Caco-2 (cell line): ENCODE results near the gene STAT3. TPM values are rescaled to one million over a fixed set of nuclear protein-coding genes. Genes with fewer than 3 reads are reported as not detected.

Experiments used
- BruUV-seq: library from RNA; stranded (reverse); fragments of 400-500 nt; replicated peaks from 2 replicates; lab custom pipeline; 2021; lab: Mats Ljungman, UMichigan
- CTCF ChIA-PET: fragments of 300-600 bp; sonication (Branson Sonifier 250); formaldehyde crosslinking; loops from one replicate; lab custom pipeline; 2022; ENCODE audit warnings: antibody characterized with exemption; lab: Charles Lee
- POLR2A ChIA-PET: fragments of 300-600 bp; sonication (Branson Sonifier 250); formaldehyde crosslinking; loops from one replicate; lab custom pipeline; 2022; ENCODE audit warnings: antibody characterized with exemption; lab: Charles Lee
- DNase-seq, 2 experiments: peaks; one replicate each; pipeline versions ENCODE4 v3.0.0 to v3.0.0-alpha.2; 2020 to 2022
- H3K27me3 ChIP-seq: replicated peaks from 2 replicates; pipeline ENCODE4 v1.6.0; 2011; ENCODE audit warnings: low read length; ENCODE audit not compliant: control insufficient read depth, insufficient read depth
- H3K36me3 ChIP-seq: 2 replicates; pipeline ENCODE4 v1.5.1; 2011; ENCODE audit warnings: low read length; ENCODE audit not compliant: control insufficient read depth, insufficient read depth
- H3K4me1 ChIP-seq: fragments of 250-450 bp; sonication (Bioruptor Pico); 2 replicates; pipeline ENCODE4 v1.5.1; 2020; ENCODE audit warnings: mild to moderate bottlenecking
- H3K4me3 ChIP-seq: 2 replicates; pipeline ENCODE4 v1.5.1; 2011; ENCODE audit warnings: low read depth, mild to moderate bottlenecking, control low read depth, low read length
- H3K9me3 ChIP-seq: fragments of 250-450 bp; sonication (Bioruptor Pico); 2 replicates; pipeline ENCODE4 v1.5.1; 2020; ENCODE audit warnings: mild to moderate bottlenecking, moderate library complexity
- H3K27ac Mint-ChIP-seq: one replicate; pipeline ENCODE4 v1.8.0; 2022; ENCODE audit warnings: mixed read lengths; ENCODE audit not compliant: unreplicated experiment
- H3K27me3 Mint-ChIP-seq: one replicate; pipeline ENCODE4 v1.8.0; 2022; ENCODE audit warnings: mixed read lengths; ENCODE audit not compliant: insufficient read depth, unreplicated experiment
- H3K36me3 Mint-ChIP-seq: one replicate; pipeline ENCODE4 v1.8.0; 2022; ENCODE audit warnings: mild to moderate bottlenecking, mixed read lengths; ENCODE audit not compliant: insufficient read depth, unreplicated experiment
- H3K4me1 Mint-ChIP-seq: one replicate; pipeline ENCODE4 v1.8.0; 2022; ENCODE audit warnings: low read depth, mixed read lengths; ENCODE audit not compliant: unreplicated experiment
- H3K4me3 Mint-ChIP-seq: one replicate; pipeline ENCODE4 v1.8.0; 2022; ENCODE audit warnings: mild to moderate bottlenecking, moderate library complexity, mixed read lengths; ENCODE audit not compliant: unreplicated experiment
- H3K9me3 Mint-ChIP-seq: one replicate; pipeline ENCODE4 v1.8.0; 2022; ENCODE audit warnings: mixed read lengths; ENCODE audit not compliant: unreplicated experiment
- intact Hi-C: fragments of 100-400 bp; cut with micrococcal nuclease; formaldehyde crosslinking; loops from one replicate; pipeline ENCODE4 v1.10.0; 2022; ENCODE audit not compliant: unreplicated experiment
- total RNA-seq: library from RNA; stranded (reverse); gene quantifications from 2 replicates; pipeline ENCODE4 v1.2.3, GENCODE V29; 2022
- TF ChIP-seq, protein P1 (sequence below), 2 experiments: fragments of 200-600 bp in 1 of 2; IDR thresholded peaks; 1 replicate in 1 of 2; 2 replicates in 1 of 2; pipeline versions ENCODE4 v1.5.1 to v1.8.0; 2011 to 2022; ENCODE audit warnings: antibody characterized with exemption in 1 of 2, control low read depth in 1 of 2, inconsistent platforms in 1 of 2, low read depth in 1 of 2, low read length in 1 of 2, mild to moderate bottlenecking in 1 of 2, moderate library complexity in 1 of 2; ENCODE audit not compliant: insufficient read depth in 1 of 2, severe bottlenecking in 1 of 2, unreplicated experiment in 1 of 2

STAT3 gene
- total RNA-seq, 1 experiment from 2014 or later: 73.7 TPM

- Histone ChIP-seq H3K27me3 (no peaks in the 10 kb centered on the region), H3K4me3 (no peak overlapping the region), H3K4me1 (peaks cover 29% of the 10 kb centered on the region), H3K36me3 (no peaks in the 10 kb centered on the region), H3K9me3 (no peaks in the 10 kb centered on the region)
- TF ChIP-seq, protein P1, sequence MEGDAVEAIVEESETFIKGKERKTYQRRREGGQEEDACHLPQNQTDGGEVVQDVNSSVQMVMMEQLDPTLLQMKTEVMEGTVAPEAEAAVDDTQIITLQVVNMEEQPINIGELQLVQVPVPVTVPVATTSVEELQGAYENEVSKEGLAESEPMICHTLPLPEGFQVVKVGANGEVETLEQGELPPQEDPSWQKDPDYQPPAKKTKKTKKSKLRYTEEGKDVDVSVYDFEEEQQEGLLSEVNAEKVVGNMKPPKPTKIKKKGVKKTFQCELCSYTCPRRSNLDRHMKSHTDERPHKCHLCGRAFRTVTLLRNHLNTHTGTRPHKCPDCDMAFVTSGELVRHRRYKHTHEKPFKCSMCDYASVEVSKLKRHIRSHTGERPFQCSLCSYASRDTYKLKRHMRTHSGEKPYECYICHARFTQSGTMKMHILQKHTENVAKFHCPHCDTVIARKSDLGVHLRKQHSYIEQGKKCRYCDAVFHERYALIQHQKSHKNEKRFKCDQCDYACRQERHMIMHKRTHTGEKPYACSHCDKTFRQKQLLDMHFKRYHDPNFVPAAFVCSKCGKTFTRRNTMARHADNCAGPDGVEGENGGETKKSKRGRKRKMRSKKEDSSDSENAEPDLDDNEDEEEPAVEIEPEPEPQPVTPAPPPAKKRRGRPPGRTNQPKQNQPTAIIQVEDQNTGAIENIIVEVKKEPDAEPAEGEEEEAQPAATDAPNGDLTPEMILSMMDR (IDR thresholded peaks at IDR 0.05; ENCODE audit: insufficient read depth in 1 of 2, low read depth in 1 of 2, low read length in 1 of 2, severe bottlenecking in 1 of 2, unreplicated experiment in 1 of 2): no peak
- POLR2A ChIA-PET: no interaction called here
- Mint-ChIP-seq H3K27ac (no peak overlapping the region), H3K27me3 (no peaks in the 10 kb centered on the region), H3K9me3 (no peaks in the 10 kb centered on the region), H3K36me3 (peaks cover 4% of the 10 kb centered on the region), H3K4me3 (no peak overlapping the region), H3K4me1 (peaks cover 34% of the 10 kb centered on the region)
- intact Hi-C loops: loop anchor here (5.0 kb wide), 1 partner anchor 37 kb away; no protein-coding TSS in a partner anchor
- no TSS peak for BruUV-seq
- no peak for DNase-seq
- CTCF ChIA-PET: interaction anchor here (0.7 to 2.8 kb wide), 2 partner anchors 64 to 88 kb away, joined by 3 to 11 read pairs; no protein-coding TSS in a partner anchor
Observed at GRCh38 chr17:42429726-42430447, 41.6 kb upstream of the STAT3 start.

- DNase-seq: peak; percentile 75 to 82
- no peak overlapping the region for H3K4me3 Mint-ChIP-seq
- no peaks in the 10 kb centered on the region for H3K9me3 Mint-ChIP-seq
- H3K27ac Mint-ChIP-seq: peak overlapping the region; percentile 72
- Histone ChIP-seq H3K27me3 (no peaks in the 10 kb centered on the region), H3K4me3 (no peak overlapping the region), H3K36me3 (no peaks in the 10 kb centered on the region), H3K4me1 (peaks cover 38% of the 10 kb centered on the region), H3K9me3 (no peaks in the 10 kb centered on the region)
- H3K27me3 Mint-ChIP-seq: no peaks in the 10 kb centered on the region
- POLR2A ChIA-PET: no interaction called here
- TF ChIP-seq, protein P1 (IDR thresholded peaks at IDR 0.05; ENCODE audit: insufficient read depth in 1 of 2, low read depth in 1 of 2, low read length in 1 of 2, severe bottlenecking in 1 of 2, unreplicated experiment in 1 of 2): peak; percentile 78
- BruUV-seq: no TSS peak
- intact Hi-C loops: loop anchor here (1.0 kb wide), 1 partner anchor 89 kb away; no protein-coding TSS in a partner anchor
- peaks cover 4% of the 10 kb centered on the region for H3K36me3 Mint-ChIP-seq
- CTCF ChIA-PET: interaction anchor here (0.7 to 1.6 kb wide), 13 partner anchors 11 to 234 kb away, joined by 3 to 16 read pairs (median 5); partner anchors contain the start of genes GHDC and STAT3
- peaks cover 34% of the 10 kb centered on the region for H3K4me1 Mint-ChIP-seq
Observed at GRCh38 chr17:42428141-42428944, 40.1 kb upstream of the STAT3 start.

- BruUV-seq: no TSS peak
- peak overlapping the region; percentile 60 for H3K4me3 Mint-ChIP-seq
- CTCF ChIA-PET: interaction anchor here (1.4 kb wide), 1 partner anchor 102 kb away, joined by 5 read pairs; no protein-coding TSS in a partner anchor
- peak overlapping the region; percentile 79 for H3K27ac Mint-ChIP-seq
- H3K27me3 Mint-ChIP-seq: no peaks in the 10 kb centered on the region
- no peaks in the 10 kb centered on the region for H3K9me3 Mint-ChIP-seq
- no peaks in the 10 kb centered on the region for H3K36me3 ChIP-seq
- H3K9me3 ChIP-seq: no peaks in the 10 kb centered on the region
- H3K36me3 Mint-ChIP-seq: peaks cover 22% of the 10 kb centered on the region
- peaks cover 28% of the 10 kb centered on the region for H3K4me1 Mint-ChIP-seq
- H3K4me3 ChIP-seq: no peak overlapping the region
- TF ChIP-seq, protein P1 (IDR thresholded peaks at IDR 0.05; ENCODE audit: insufficient read depth in 1 of 2, low read depth in 1 of 2, low read length in 1 of 2, severe bottlenecking in 1 of 2, unreplicated experiment in 1 of 2): no peak
- POLR2A ChIA-PET: interaction anchor here (0.6 to 0.7 kb wide), 2 partner anchors 12 to 82 kb away, joined by 4 to 5 read pairs; no protein-coding TSS in a partner anchor
- H3K27me3 ChIP-seq: no peaks in the 10 kb centered on the region
- peaks cover 27% of the 10 kb centered on the region for H3K4me1 ChIP-seq
- intact Hi-C loops: no loop called here
- DNase-seq: no peak
Observed at GRCh38 chr17:42424991-42425610, 36.9 kb upstream of the STAT3 start.
